Loucy (cell line): ENCODE results near the gene CNIH3.
A peak's percentile ranks its signal among the peaks of the same experiment; 100 is the strongest.

Experiments
- H2AFZ ChIP-seq: fragments of 200-600 bp; sonication (generic); 2 replicates; pipeline ENCODE4 v1.6.0; 2016; ENCODE audit warnings: antibody characterized with exemption, mild to moderate bottlenecking, low read length, moderate library complexity
- H3F3A ChIP-seq: fragments of 200-600 bp; 2 replicates; pipeline ENCODE4 v1.6.0; 2016; ENCODE audit warnings: antibody characterized with exemption, low read depth, mild to moderate bottlenecking
- H3K27me3 ChIP-seq: fragments of 200-600 bp; sonication (generic); 2 replicates; pipeline ENCODE4 v1.6.1; 2014; ENCODE audit warnings: low read length, mild to moderate bottlenecking; ENCODE audit not compliant: insufficient read depth, poor library complexity, severe bottlenecking
- H3K36me3 ChIP-seq: fragments of 200-600 bp; sonication (generic); 2 replicates; pipeline ENCODE4 v1.6.1; 2016; ENCODE audit warnings: low read length; ENCODE audit not compliant: insufficient read depth
- H3K4me1 ChIP-seq: fragments of 200-600 bp; sonication (generic); 2 replicates; pipeline ENCODE4 v1.5.1; 2014; ENCODE audit warnings: low read length, mild to moderate bottlenecking; ENCODE audit not compliant: insufficient read depth, poor library complexity, severe bottlenecking
- H3K4me2 ChIP-seq: fragments of 200-600 bp; sonication (generic); 2 replicates; pipeline ENCODE4 v1.6.0; 2014; ENCODE audit warnings: antibody characterized with exemption, low read length, low read depth, mild to moderate bottlenecking; ENCODE audit not compliant: poor library complexity, severe bottlenecking
- H3K4me3 ChIP-seq: fragments of 200-600 bp; sonication (generic); 2 replicates; pipeline ENCODE4 v1.5.1; 2014; ENCODE audit warnings: low read length, mild to moderate bottlenecking, mixed read lengths; ENCODE audit not compliant: poor library complexity, severe bottlenecking
- H3K79me2 ChIP-seq: fragments of 200-600 bp; sonication (generic); 2 replicates; pipeline ENCODE4 v1.6.1; 2014; ENCODE audit warnings: low read length; ENCODE audit not compliant: insufficient read depth
- H3K9ac ChIP-seq: fragments of 200-600 bp; sonication (generic); 2 replicates; pipeline ENCODE4 v1.6.0; 2014; ENCODE audit warnings: mild to moderate bottlenecking, low read depth, low read length, moderate library complexity; ENCODE audit not compliant: poor library complexity, severe bottlenecking
- H3K9me2 ChIP-seq: fragments of 200-600 bp; sonication (generic); replicated peaks from 2 replicates; pipeline ENCODE4 v1.6.1; 2016; ENCODE audit warnings: low read depth, low read length, mixed read lengths
- H3K9me3 ChIP-seq: fragments of 200-600 bp; sonication (generic); 2 replicates; pipeline ENCODE4 v1.6.1; 2014; ENCODE audit warnings: mild to moderate bottlenecking, antibody characterized with exemption, low read length, low read depth; ENCODE audit not compliant: insufficient read depth
- H4K20me1 ChIP-seq: fragments of 200-600 bp; sonication (generic); 2 replicates; pipeline ENCODE4 v1.6.0; 2014; ENCODE audit warnings: antibody characterized with exemption, low read length, mild to moderate bottlenecking; ENCODE audit not compliant: insufficient read depth, poor library complexity, severe bottlenecking
- CTCF ChIP-seq: fragments of 200-600 bp; sonication (generic); conservative IDR thresholded peaks from 2 replicates; pipeline ENCODE4 v1.5.1; 2014; ENCODE audit warnings: mild to moderate bottlenecking, antibody characterized with exemption, low read length
- EZH2phosphoT487 ChIP-seq: fragments of 200-600 bp; IDR thresholded peaks from 2 replicates; pipeline ENCODE4 v1.6.1; 2018; ENCODE audit warnings: antibody characterized with exemption, mild to moderate bottlenecking, moderate library complexity, borderline replicate concordance

CNIH3 gene

GRCh38 chr1:224720216-224720615 lies 104.1 kb downstream of the CNIH3 start:
- Histone ChIP-seq H3K4me2 (no peak overlapping the region), H3K4me1 (peaks cover 61% of the 10 kb centered on the region), H4K20me1 (no peaks in the 10 kb centered on the region), H3K9me3 (no peaks in the 10 kb centered on the region), H3K9ac (peak overlapping the region; percentile 59), H2AFZ (no peak overlapping the region), H3K9me2 (no peaks in the 10 kb centered on the region), H3K36me3 (no peaks in the 10 kb centered on the region), H3F3A (no peaks in the 10 kb centered on the region), H3K79me2 (peaks cover 17% of the 10 kb centered on the region), H3K4me3 (no peak overlapping the region), H3K27me3 (no peaks in the 10 kb centered on the region)
- TF ChIP-seq EZH2phosphoT487: no peak
- TF ChIP-seq CTCF: no peak

GRCh38 chr1:224721000-224721399 lies 104.9 kb downstream of the CNIH3 start:
- Histone ChIP-seq H3F3A (no peaks in the 10 kb centered on the region), H3K4me2 (no peak overlapping the region), H3K9me2 (no peaks in the 10 kb centered on the region), H3K9ac (peak overlapping the region; percentile 2), H3K9me3 (no peaks in the 10 kb centered on the region), H2AFZ (no peak overlapping the region), H3K36me3 (no peaks in the 10 kb centered on the region), H3K27me3 (no peaks in the 10 kb centered on the region), H3K79me2 (peaks cover 17% of the 10 kb centered on the region), H3K4me1 (peaks cover 57% of the 10 kb centered on the region), H4K20me1 (no peaks in the 10 kb centered on the region), H3K4me3 (no peak overlapping the region)
- TF ChIP-seq EZH2phosphoT487 (no peak), CTCF (no peak)

GRCh38 chr1:224722838-224723237 lies 106.7 kb downstream of the CNIH3 start:
- H3K79me2 ChIP-seq: peaks cover 17% of the 10 kb centered on the region
- TF ChIP-seq CTCF (no peak), EZH2phosphoT487 (no peak)
- H4K20me1 ChIP-seq: no peaks in the 10 kb centered on the region
- no peak overlapping the region for H3K9ac ChIP-seq
- H3K27me3 ChIP-seq: no peaks in the 10 kb centered on the region
- no peaks in the 10 kb centered on the region for H3K9me2 ChIP-seq
- no peaks in the 10 kb centered on the region for H3F3A ChIP-seq
- H3K4me1 ChIP-seq: peaks cover 54% of the 10 kb centered on the region
- no peaks in the 10 kb centered on the region for H3K36me3 ChIP-seq
- no peaks in the 10 kb centered on the region for H3K9me3 ChIP-seq
- no peak overlapping the region for H3K4me2 ChIP-seq
- H3K4me3 ChIP-seq: no peak overlapping the region
- no peak overlapping the region for H2AFZ ChIP-seq
